ENCODE results near the gene SMIM23.
"Not testable (repeated sequence)": the region's sequence is repeated elsewhere in the genome, so short reads cannot be mapped to it uniquely, and the experiment has no call there.

SMIM23 gene

GRCh38 chr5:171773106-171773505 is 12.5 kb upstream of the SMIM23 start:
- DNase-seq (ENCODE audit: low spot score) = no peak

- no peak for DNase-seq (ENCODE audit: low spot score)
Measured at GRCh38 chr5:171774418-171774817, 11.2 kb upstream of the SMIM23 start.

- DNase-seq (ENCODE audit: low spot score) = no peak
Measured at GRCh38 chr5:171776213-171776612, 9.4 kb upstream of the SMIM23 start.

GRCh38 chr5:171776770-171777759 is 8.6 kb upstream of the SMIM23 start:
- no peak for DNase-seq (ENCODE audit: low spot score)

- not testable (repeated sequence) for DNase-seq (ENCODE audit: low spot score)
Measured at GRCh38 chr5:171781744-171782143, 3.9 kb upstream of the SMIM23 start.

DNA sequence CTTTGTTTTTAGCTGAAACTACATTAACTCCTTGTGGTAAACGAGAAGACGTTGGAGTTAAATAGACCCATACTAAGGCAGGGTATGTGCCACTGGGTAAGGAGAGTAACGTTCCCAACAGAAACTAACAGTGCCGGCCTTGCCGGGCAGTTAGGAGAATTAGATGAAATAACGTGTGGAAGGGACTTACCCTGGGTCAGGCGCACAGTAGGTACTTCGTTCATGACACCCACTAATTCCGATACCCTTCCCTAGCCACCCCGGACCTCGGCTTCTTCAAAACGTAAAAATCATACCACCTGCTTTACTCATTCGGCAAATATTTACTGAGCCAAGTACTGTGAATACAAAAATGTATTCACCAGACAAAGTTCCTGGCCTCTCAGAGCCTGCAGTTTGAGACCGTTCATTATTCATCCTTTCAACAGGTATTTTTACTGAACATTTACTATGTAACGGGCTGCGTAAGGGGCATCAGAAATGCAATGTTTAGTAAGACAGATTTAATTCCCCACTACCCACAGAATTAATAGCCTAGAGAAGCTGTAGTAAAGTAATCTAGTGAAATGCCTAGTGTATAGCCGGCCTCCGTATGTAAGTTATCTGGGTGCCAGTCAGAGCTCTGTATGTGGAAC is 3.2 kb upstream of the SMIM23 start:
- DNase-seq (ENCODE audit: low spot score) = no peak

DNA sequence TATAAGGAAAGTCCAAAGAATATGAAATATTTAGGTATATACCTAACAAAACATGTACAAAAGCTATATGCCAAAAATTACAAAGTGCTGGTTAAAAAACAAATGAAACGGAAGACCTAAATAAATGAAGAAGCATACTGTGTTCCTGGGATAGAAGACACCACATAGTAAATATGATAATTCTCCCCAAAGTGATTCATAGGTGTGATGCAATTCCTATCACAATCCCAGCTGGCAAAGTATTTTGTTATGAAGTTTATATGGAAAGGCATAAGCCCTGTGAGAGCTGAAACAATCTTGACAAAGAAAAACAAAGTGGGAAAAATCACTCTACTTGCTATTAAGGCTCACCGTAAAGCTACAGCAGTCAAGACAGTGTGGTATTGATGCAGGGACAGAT is 2.6 kb upstream of the SMIM23 start:
- no peak for DNase-seq (ENCODE audit: low spot score)

- DNase-seq (ENCODE audit: low spot score) = no peak
Measured at GRCh38 chr5:171789353-171789752, 3.7 kb downstream of the SMIM23 start.

DNA sequence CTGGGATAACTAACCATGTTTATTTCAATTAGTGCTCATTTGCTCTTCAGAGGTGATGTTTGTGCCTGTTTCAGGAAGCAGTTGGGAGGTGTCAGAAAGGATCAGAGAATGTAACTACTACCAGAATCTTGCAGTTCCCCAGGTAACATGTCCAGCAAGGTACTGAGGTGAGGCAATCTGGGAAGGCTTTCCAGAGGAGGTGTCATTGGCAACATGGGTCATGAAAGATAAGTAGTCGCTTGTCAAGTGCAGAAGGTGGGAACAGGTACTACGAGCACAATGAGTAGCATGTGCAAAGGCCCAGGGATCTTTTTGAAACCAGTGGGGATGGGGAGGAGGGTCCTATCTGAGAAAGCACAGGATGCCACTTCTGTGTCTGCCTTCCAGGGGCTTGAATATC is 4.8 kb downstream of the SMIM23 start:
- no peak for DNase-seq (ENCODE audit: low spot score)

GRCh38 chr5:171794470-171794960 is 8.9 kb downstream of the SMIM23 start:
- DNase-seq (ENCODE audit: low spot score) = no peak

- no peak for DNase-seq (ENCODE audit: low spot score)
Measured at GRCh38 chr5:171795381-171795780, 9.8 kb downstream of the SMIM23 start.

DNA sequence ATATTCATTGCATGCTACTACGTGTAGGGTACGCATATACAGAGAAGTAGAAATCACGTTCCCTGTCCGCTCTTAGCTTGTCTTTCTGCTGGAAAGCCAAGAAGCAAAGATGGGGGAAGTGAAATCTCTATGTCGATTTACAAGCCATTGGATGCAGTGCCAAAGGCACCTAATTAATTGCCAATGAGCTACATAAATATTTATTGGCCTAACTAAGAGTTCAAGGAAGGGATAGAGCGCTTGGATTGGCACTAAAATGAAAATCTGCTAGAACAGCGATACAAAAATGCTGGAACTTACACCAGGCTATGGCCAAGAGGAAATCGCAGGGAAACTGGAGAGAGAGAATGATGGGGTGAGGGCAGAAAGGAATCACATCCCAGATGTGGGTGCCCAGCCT is 10.8 kb downstream of the SMIM23 start:
- no peak for DNase-seq (ENCODE audit: low spot score)

DNA sequence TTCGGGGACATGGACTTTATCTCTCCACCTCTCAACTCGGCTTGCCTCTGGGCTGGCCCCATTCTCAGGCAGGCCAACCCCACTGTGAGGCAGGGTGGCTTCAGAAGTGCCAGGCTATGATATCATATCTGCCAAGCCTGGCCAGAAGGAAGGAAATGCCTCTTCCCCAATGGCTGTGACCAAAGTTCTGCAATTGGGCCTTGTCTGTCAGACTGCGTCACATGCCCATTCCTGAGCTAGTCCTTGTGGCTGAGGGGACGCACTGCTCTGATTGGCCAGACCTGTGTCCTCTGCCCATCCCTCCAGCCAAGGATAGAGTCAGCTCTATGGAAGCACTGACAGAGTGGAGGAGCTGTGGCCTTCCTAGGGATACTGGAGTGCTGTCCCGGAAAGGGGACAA is 11.9 kb downstream of the SMIM23 start:
- no peak for DNase-seq (ENCODE audit: low spot score)

DNA sequence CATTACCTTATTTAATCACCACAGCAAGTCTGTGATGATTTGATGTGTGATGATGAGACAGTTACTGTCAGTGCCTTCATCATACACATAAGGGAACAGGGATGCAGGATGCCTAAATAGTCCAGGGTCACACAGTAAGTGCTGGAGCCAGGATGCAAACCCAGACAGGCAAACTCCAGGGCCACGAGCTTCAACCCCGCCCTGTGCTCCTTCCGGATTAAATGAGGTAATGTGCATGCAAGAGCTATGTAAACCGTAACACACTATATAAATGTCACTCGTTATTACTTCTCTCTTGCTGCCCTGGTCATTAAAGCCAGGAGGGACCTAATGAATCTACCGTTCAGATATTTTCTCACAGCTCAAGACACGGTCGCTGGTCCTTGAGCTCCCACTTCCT is 12.8 kb downstream of the SMIM23 start:
- DNase-seq (ENCODE audit: low spot score) = no peak

GRCh38 chr5:171801839-171802238 is 16.2 kb downstream of the SMIM23 start:
- DNase-seq (ENCODE audit: low spot score) = no peak

- no peak for DNase-seq (ENCODE audit: low spot score)
Measured at GRCh38 chr5:171805746-171806145, 20.1 kb downstream of the SMIM23 start.

GRCh38 chr5:171806976-171807747 is 21.5 kb downstream of the SMIM23 start:
- no peak for DNase-seq (ENCODE audit: low spot score)

GRCh38 chr5:171808453-171808852 is 22.8 kb downstream of the SMIM23 start:
- DNase-seq (ENCODE audit: low spot score) = no peak

- no peak for DNase-seq (ENCODE audit: low spot score)
Measured at GRCh38 chr5:171808951-171809350, 23.3 kb downstream of the SMIM23 start.

DNA sequence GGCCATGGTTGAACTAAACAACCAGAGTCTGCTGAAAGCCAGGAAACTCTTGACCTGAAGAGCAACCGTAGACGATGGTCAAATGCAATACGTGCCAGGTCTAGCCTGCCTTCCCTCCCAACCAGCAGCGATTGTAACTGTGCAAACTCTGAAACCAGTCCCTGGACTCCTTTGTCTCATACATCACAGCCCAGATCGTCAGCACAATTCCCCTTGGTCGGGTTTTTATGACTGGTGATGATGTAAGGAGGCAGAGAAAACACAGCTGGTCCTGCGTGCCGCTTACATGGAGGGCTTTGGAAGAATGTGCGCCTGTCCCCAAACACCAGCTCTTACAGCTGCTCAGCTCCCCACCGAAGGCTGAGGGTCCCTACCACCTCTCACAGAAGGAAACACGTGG is 24.6 kb downstream of the SMIM23 start:
- no peak for DNase-seq (ENCODE audit: low spot score)

DNA sequence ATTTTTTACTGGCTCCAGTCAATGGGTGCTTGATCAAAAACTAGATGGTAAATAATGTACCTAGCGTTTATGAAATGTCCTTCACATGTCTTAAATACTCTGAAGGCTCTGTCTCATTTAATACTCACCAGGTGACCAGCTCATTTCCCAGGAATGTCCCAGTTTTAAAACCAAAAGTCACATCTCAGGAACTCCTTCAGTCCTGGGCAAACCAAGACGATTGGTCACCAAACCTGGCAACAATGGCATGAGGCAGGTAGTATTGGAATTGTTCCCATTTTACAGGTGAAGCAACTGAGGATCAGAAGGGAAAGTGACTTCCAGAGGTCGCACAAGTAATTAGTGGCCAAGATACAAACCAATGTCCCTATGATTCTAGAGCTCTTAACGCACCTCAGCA is 27.7 kb downstream of the SMIM23 start:
- DNase-seq (ENCODE audit: low spot score) = no peak

- DNase-seq (ENCODE audit: low spot score) = no peak
Measured at GRCh38 chr5:171813813-171814490, 28.3 kb downstream of the SMIM23 start.

Data from CD4-positive, alpha-beta T cell treated with Interleukin-6 at 100 ng/mL for 8 hours (primary cell).